Common myeloid progenitor, CD34-positive (primary cell): ENCODE measurements around the gene ATAT1.

Source experiments
- CTCF ChIA-PET: fragments of 350-600 bp; sonication (Branson Sonifier 250); formaldehyde crosslinking; loops from one replicate; lab custom pipeline; 2021; ENCODE audit warnings: antibody characterized with exemption; lab: Charles Lee
- POLR2A ChIA-PET: fragments of 350-600 bp; sonication (Branson Sonifier 250); formaldehyde crosslinking; loops from one replicate; lab custom pipeline; 2021; ENCODE audit warnings: antibody characterized with exemption; lab: Charles Lee
- DNase-seq, 3 donors: peaks; one replicate each; pipeline versions ENCODE4 v3.0.0 to v3.0.0-alpha.2; 2013
- H3K27ac ChIP-seq, 2 experiments: 1 replicate in 1 of 2; 2 replicates in 1 of 2; pipeline ENCODE4 v1.7.0; 2013; ENCODE audit warnings: inconsistent platforms in 2 of 2, low read length in 2 of 2, mild to moderate bottlenecking in 2 of 2, low read depth in 1 of 2, moderate library complexity in 1 of 2; ENCODE audit not compliant: severe bottlenecking in 2 of 2, insufficient read depth in 1 of 2, poor library complexity in 1 of 2
- H3K27me3 ChIP-seq, 5 experiments: replicated peaks in 2 of 5; 1 replicate in 3 of 5; 2 replicates in 2 of 5; pipeline versions ENCODE4 v1.6.1 to v1.7.0; 2013; ENCODE audit warnings: low read length in 4 of 5, mild to moderate bottlenecking in 2 of 5, moderate library complexity in 2 of 5, inconsistent platforms in 1 of 5; ENCODE audit not compliant: insufficient read depth in 5 of 5, control insufficient read depth in 4 of 5
- H3K36me3 ChIP-seq, 4 experiments: 1 replicate in 2 of 4; 2 replicates in 2 of 4; pipeline versions ENCODE4 v1.6.1 to v1.7.0; 2013; ENCODE audit warnings: low read length in 3 of 4, control low read depth in 1 of 4, mild to moderate bottlenecking in 1 of 4; ENCODE audit not compliant: control insufficient read depth in 4 of 4, insufficient read depth in 4 of 4
- H3K4me1 ChIP-seq, 4 experiments: 1 replicate in 3 of 4; 2 replicates in 1 of 4; pipeline versions ENCODE4 v1.6.1 to v1.7.1; 2013; ENCODE audit warnings: low read length in 3 of 4, mild to moderate bottlenecking in 3 of 4, control low read depth in 1 of 4, inconsistent platforms in 1 of 4, moderate library complexity in 1 of 4; ENCODE audit not compliant: control insufficient read depth in 4 of 4, insufficient read depth in 4 of 4; ENCODE audit errors: control extremely low read depth in 1 of 4
- H3K4me3 ChIP-seq, 7 experiments: 1 replicate in 4 of 7; 2 replicates in 3 of 7; pipeline versions ENCODE4 v1.5.1 to v1.7.0; 2013; ENCODE audit warnings: mild to moderate bottlenecking in 7 of 7, low read length in 6 of 7, moderate library complexity in 6 of 7, inconsistent platforms in 2 of 7, low read depth in 2 of 7, control low read depth in 1 of 7; ENCODE audit not compliant: insufficient read depth in 4 of 7, control insufficient read depth in 1 of 7; ENCODE audit errors: extremely low read depth in 1 of 7
- H3K9me3 ChIP-seq, 5 experiments: 1 replicate in 4 of 5; 2 replicates in 1 of 5; pipeline versions ENCODE4 v1.6.1 to v1.7.1; 2013; ENCODE audit warnings: low read length in 4 of 5, mild to moderate bottlenecking in 2 of 5, inconsistent platforms in 1 of 5, low read depth in 1 of 5, moderate library complexity in 1 of 5; ENCODE audit not compliant: control insufficient read depth in 4 of 5, insufficient read depth in 2 of 5; ENCODE audit errors: control extremely low read depth in 1 of 5
- WGBS: methylation state at CpG from one replicate; pipeline ENCODE4 v1.1.5; 2013; ENCODE audit not compliant: insufficient coverage; 5-methylcytosine and 5-hydroxymethylcytosine counted together

The ATAT1 gene

GRCh38 chr6:30645989-30646388 is 19.3 kb downstream of the ATAT1 start:
- ChIA-PET POLR2A (interaction anchor here (2.5 kb wide), 1 partner anchor 31 kb away, joined by 6 read pairs; no protein-coding TSS in a partner anchor), CTCF (interaction anchor here (0.7 to 7.6 kb wide), 5 partner anchors 8 to 312 kb away, joined by 3 to 97 read pairs (median 3); partner anchors contain the start of genes ATAT1 and DHX16)
- peak overlapping the region in 1 of 7 experiments; percentile 91 for H3K4me3 ChIP-seq
- H3K9me3 ChIP-seq, result no peaks in the 10 kb centered on the region
- peaks cover 11 to 55% (median 44%) of the 10 kb centered on the region in 4 experiments for H3K4me1 ChIP-seq
- H3K27ac ChIP-seq, result no peak overlapping the region
- no peaks in the 10 kb centered on the region for H3K27me3 ChIP-seq
- H3K36me3 ChIP-seq, result peaks cover 5 to 49% (median 15%) of the 10 kb centered on the region in 4 experiments
- 60% methylated on average over 1 of the region's 1 CpG for WGBS
- DNase-seq, result no peak

GRCh38 chr6:30646450-30647241 is 20.0 kb downstream of the ATAT1 start, which contains the start of gene C6orf136:
Gene C6orf136 (plus strand): TSS chr6:30647133. CDS start chr6:30647232, 99 bp downstream.
- Histone ChIP-seq H3K4me1 (peaks cover 11 to 49% (median 38%) of the 10 kb centered on the region in 4 experiments), H3K27ac (peak within 1 kb of the TSS in 1 of 2 experiments; percentile 85), H3K27me3 (no peaks in the 10 kb centered on the region), H3K4me3 (peak within 1 kb of the TSS; percentile 54 to 97 (median 91)), H3K36me3 (peaks cover 10 to 50% (median 19%) of the 10 kb centered on the region in 4 experiments), H3K9me3 (no peaks in the 10 kb centered on the region)
- CTCF ChIA-PET, result interaction anchor here (0.7 to 7.6 kb wide), 5 partner anchors 9 to 313 kb away, joined by 3 to 97 read pairs (median 3); partner anchors contain the start of genes ATAT1 and DHX16
- DNase-seq, result peak; percentile 93 to 97 (median 95)
- POLR2A ChIA-PET, result interaction anchor here (2.5 kb wide), 1 partner anchor 31 kb away, joined by 6 read pairs; no protein-coding TSS in a partner anchor
- WGBS, result 38% methylated on average over 14 of the region's 37 CpGs

- no peaks in the 10 kb centered on the region for H3K27me3 ChIP-seq
- H3K4me3 ChIP-seq, result peak overlapping the region; percentile 54 to 97 (median 91)
- ChIA-PET CTCF (interaction anchor here (1.2 to 7.6 kb wide), 5 partner anchors 9 to 49 kb away, joined by 3 to 97 read pairs (median 5); partner anchors contain the start of genes ATAT1 and DHX16), POLR2A (interaction anchor here (0.6 to 2.5 kb wide), 3 partner anchors 30 to 156 kb away, joined by 3 to 6 read pairs (median 4); partner anchors contain the start of genes MRPS18B and PPP1R10)
- DNase-seq, result peak; percentile 63 to 83 (median 83)
- under 1% methylated on average over 66 of the region's 78 CpGs for WGBS
- H3K4me1 ChIP-seq, result peaks cover 11 to 44% (median 34%) of the 10 kb centered on the region in 4 experiments
- peaks cover 16 to 52% (median 25%) of the 10 kb centered on the region in 4 experiments for H3K36me3 ChIP-seq
- no peaks in the 10 kb centered on the region for H3K9me3 ChIP-seq
- H3K27ac ChIP-seq, result peak overlapping the region in 1 of 2 experiments; percentile 85
These were observed 20.8 kb downstream of the ATAT1 start for GRCh38 chr6:30647242-30648116.

- H3K4me1 ChIP-seq, result peaks cover 6 to 18% (median 14%) of the 10 kb centered on the region in 4 experiments
- H3K36me3 ChIP-seq, result peaks cover 25 to 62% (median 49%) of the 10 kb centered on the region in 4 experiments
- no peak overlapping the region for H3K27ac ChIP-seq
- no peak for DNase-seq
- no peaks in the 10 kb centered on the region for H3K9me3 ChIP-seq
- ChIA-PET CTCF (interaction anchor here (0.8 to 2.6 kb wide), 6 partner anchors 10 to 53 kb away, joined by 3 to 11 read pairs (median 4); partner anchors contain the start of gene DHX16), POLR2A (interaction anchor here (0.6 kb wide), 1 partner anchor 33 kb away, joined by 4 read pairs; the partner anchor contains the start of gene MRPS18B)
- no peak overlapping the region for H3K4me3 ChIP-seq
- H3K27me3 ChIP-seq, result no peaks in the 10 kb centered on the region
- 94% methylated on average over 11 of the region's 12 CpGs for WGBS
These were observed 24.5 kb downstream of the ATAT1 start for GRCh38 chr6:30651143-30651542.

- no peaks in the 10 kb centered on the region for H3K9me3 ChIP-seq
- H3K36me3 ChIP-seq, result peaks cover 36 to 91% (median 73%) of the 10 kb centered on the region in 4 experiments
- DNase-seq, result no peak
- no peak overlapping the region for H3K27ac ChIP-seq
- POLR2A ChIA-PET, result no interaction called here
- CTCF ChIA-PET, result interaction anchor here (1.2 to 1.7 kb wide), 3 partner anchors 10 to 17 kb away, joined by 3 to 5 read pairs (median 4); partner anchors contain the start of gene DHX16
- H3K4me1 ChIP-seq, result no peaks in the 10 kb centered on the region
- no peak overlapping the region for H3K4me3 ChIP-seq
- WGBS, result 97% methylated on average over 16 of the region's 19 CpGs
- H3K27me3 ChIP-seq, result no peaks in the 10 kb centered on the region
These were observed 28.4 kb downstream of the ATAT1 start for GRCh38 chr6:30654798-30655742.
